H1 (cell line): ENCODE measurements around the gene MANSC1. TPM values are rescaled to one million over a fixed set of nuclear protein-coding genes. Genes with fewer than 3 reads are reported as not detected.

ENCODE experiments used
- CBX8 ChIP-seq: fragments of 300-800, 300-1000 bp; sonication (generic); IDR thresholded peaks from 2 replicates; pipeline ENCODE4 v1.7.1; 2016; ENCODE audit warnings: low read depth, low read length, borderline replicate concordance
- CREB1 ChIP-seq: IDR thresholded peaks from 2 replicates; pipeline ENCODE4 v1.6.1; 2012; ENCODE audit warnings: inconsistent platforms
- GABPA ChIP-seq: IDR thresholded peaks from 2 replicates; pipeline ENCODE4 v1.6.1; 2011; ENCODE audit warnings: mild to moderate bottlenecking, low read length, moderate library complexity, borderline replicate concordance; ENCODE audit not compliant: insufficient read depth
- JUND ChIP-seq: IDR thresholded peaks from 2 replicates; pipeline ENCODE4 v1.6.1; 2011; ENCODE audit warnings: mild to moderate bottlenecking, improper control_type of control experiment, low read length
- POLR2A ChIP-seq, 2 experiments: IDR thresholded peaks; 1 replicate in 1 of 2; 2 replicates in 1 of 2; pipeline ENCODE4 v1.6.1; 2011; ENCODE audit warnings: low read depth in 2 of 2, low read length in 2 of 2, mild to moderate bottlenecking in 2 of 2; ENCODE audit errors: control extremely low read depth in 1 of 2
- RAD21 ChIP-seq, 2 experiments: IDR thresholded peaks in 1 of 2; conservative IDR thresholded peaks in 1 of 2; 2 replicates each; pipeline ENCODE4 v1.6.1; 2011; ENCODE audit warnings: low read depth in 2 of 2, low read length in 2 of 2, improper control_type of control experiment in 1 of 2, inconsistent platforms in 1 of 2, mild to moderate bottlenecking in 1 of 2, moderate library complexity in 1 of 2
- RFX5 ChIP-seq: IDR thresholded peaks from 2 replicates; pipeline ENCODE4 v1.6.1; 2011; ENCODE audit warnings: low read depth, low read length, improper control_type of control experiment, borderline replicate concordance
- YY1 ChIP-seq: IDR thresholded peaks from 2 replicates; pipeline ENCODE4 v1.6.1; 2011; ENCODE audit warnings: low read depth, mild to moderate bottlenecking, low read length
- polyA plus RNA-seq, 7 experiments: library from polyadenylated mRNA; depleted of rRNA in 3 of 7; stranded (reverse) in 5 of 7; unstranded in 2 of 7; fragments of >200 nt in 5 of 7; fragments of 200-250 nt in 2 of 7; gene quantifications; 1 replicate in 5 of 7; 2 replicates in 1 of 7; 4 replicates in 1 of 7; pipeline versions ENCODE4 v1.2.1 to v1.2.3, GENCODE V29; 2011 to 2013; ENCODE audit warnings: missing spikeins in 2 of 7, mixed read lengths in 2 of 7
- total RNA-seq: library from RNA; stranded (reverse); fragmentation: NEBNext Ultra II Directional; extraction: Animal tissue kit (Norgen Biotek cat#: 25700); gene quantifications from 2 replicates; pipeline ENCODE4 v1.2.1, GENCODE V29; 2021
- TF ChIP-seq, protein P1 (sequence below): fragments of 300-600 bp; sonication (generic); IDR thresholded peaks from 2 replicates; pipeline ENCODE4 v1.7.1; 2012; ENCODE audit warnings: low read length, moderate library complexity, mild to moderate bottlenecking, inconsistent platforms; ENCODE audit not compliant: insufficient replicate concordance

Gene MANSC1
- total and polyA plus RNA-seq, 2 of the 8 experiments (the other 6 are each of a cell fraction or from before 2014, with no cell fraction given) = 2.0 to 8.9 TPM

DNA sequence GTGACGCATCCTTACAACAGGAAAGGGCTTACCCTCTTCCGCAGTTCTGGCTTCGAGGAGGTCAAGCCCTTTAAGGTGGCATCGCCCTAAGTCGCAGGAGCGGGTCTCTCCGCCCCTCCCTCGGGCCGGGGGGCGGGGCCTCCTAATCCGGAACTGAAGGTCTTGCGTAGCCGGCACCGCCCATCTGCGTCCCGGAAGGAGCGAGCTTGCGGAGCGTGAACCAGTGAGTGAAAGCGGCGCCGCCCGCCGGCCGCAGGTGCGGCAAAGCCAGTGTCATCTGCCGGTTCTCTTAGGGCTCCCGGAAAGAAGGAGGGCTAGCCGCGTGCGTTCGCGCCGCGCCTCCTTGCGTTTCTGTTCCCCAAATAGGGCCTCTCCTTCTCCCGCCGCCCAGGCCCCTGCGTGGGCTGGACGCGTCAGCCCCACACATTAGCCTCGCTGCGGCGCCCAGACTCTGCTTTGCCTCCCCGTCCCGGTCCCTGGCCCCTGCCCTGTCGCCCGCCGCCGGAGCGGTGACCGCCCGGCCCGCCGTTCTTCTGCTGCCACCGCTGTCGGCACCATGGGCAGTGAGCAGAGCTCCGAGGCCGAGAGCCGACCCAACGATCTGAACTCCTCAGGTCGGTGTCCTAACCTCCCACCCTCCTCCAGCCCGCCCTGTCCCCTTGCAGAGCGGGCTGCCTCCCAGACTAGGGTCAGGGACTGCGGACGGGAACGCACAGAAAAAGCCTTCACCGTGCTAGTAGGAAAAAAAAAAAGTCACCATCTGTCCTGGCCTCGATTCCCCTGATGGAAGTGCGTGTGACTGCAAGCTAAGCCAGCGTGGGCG, 7.1 kb upstream of the MANSC1 start, which contains the start of gene BORCS5 (continued):
- TF ChIP-seq, protein P1, sequence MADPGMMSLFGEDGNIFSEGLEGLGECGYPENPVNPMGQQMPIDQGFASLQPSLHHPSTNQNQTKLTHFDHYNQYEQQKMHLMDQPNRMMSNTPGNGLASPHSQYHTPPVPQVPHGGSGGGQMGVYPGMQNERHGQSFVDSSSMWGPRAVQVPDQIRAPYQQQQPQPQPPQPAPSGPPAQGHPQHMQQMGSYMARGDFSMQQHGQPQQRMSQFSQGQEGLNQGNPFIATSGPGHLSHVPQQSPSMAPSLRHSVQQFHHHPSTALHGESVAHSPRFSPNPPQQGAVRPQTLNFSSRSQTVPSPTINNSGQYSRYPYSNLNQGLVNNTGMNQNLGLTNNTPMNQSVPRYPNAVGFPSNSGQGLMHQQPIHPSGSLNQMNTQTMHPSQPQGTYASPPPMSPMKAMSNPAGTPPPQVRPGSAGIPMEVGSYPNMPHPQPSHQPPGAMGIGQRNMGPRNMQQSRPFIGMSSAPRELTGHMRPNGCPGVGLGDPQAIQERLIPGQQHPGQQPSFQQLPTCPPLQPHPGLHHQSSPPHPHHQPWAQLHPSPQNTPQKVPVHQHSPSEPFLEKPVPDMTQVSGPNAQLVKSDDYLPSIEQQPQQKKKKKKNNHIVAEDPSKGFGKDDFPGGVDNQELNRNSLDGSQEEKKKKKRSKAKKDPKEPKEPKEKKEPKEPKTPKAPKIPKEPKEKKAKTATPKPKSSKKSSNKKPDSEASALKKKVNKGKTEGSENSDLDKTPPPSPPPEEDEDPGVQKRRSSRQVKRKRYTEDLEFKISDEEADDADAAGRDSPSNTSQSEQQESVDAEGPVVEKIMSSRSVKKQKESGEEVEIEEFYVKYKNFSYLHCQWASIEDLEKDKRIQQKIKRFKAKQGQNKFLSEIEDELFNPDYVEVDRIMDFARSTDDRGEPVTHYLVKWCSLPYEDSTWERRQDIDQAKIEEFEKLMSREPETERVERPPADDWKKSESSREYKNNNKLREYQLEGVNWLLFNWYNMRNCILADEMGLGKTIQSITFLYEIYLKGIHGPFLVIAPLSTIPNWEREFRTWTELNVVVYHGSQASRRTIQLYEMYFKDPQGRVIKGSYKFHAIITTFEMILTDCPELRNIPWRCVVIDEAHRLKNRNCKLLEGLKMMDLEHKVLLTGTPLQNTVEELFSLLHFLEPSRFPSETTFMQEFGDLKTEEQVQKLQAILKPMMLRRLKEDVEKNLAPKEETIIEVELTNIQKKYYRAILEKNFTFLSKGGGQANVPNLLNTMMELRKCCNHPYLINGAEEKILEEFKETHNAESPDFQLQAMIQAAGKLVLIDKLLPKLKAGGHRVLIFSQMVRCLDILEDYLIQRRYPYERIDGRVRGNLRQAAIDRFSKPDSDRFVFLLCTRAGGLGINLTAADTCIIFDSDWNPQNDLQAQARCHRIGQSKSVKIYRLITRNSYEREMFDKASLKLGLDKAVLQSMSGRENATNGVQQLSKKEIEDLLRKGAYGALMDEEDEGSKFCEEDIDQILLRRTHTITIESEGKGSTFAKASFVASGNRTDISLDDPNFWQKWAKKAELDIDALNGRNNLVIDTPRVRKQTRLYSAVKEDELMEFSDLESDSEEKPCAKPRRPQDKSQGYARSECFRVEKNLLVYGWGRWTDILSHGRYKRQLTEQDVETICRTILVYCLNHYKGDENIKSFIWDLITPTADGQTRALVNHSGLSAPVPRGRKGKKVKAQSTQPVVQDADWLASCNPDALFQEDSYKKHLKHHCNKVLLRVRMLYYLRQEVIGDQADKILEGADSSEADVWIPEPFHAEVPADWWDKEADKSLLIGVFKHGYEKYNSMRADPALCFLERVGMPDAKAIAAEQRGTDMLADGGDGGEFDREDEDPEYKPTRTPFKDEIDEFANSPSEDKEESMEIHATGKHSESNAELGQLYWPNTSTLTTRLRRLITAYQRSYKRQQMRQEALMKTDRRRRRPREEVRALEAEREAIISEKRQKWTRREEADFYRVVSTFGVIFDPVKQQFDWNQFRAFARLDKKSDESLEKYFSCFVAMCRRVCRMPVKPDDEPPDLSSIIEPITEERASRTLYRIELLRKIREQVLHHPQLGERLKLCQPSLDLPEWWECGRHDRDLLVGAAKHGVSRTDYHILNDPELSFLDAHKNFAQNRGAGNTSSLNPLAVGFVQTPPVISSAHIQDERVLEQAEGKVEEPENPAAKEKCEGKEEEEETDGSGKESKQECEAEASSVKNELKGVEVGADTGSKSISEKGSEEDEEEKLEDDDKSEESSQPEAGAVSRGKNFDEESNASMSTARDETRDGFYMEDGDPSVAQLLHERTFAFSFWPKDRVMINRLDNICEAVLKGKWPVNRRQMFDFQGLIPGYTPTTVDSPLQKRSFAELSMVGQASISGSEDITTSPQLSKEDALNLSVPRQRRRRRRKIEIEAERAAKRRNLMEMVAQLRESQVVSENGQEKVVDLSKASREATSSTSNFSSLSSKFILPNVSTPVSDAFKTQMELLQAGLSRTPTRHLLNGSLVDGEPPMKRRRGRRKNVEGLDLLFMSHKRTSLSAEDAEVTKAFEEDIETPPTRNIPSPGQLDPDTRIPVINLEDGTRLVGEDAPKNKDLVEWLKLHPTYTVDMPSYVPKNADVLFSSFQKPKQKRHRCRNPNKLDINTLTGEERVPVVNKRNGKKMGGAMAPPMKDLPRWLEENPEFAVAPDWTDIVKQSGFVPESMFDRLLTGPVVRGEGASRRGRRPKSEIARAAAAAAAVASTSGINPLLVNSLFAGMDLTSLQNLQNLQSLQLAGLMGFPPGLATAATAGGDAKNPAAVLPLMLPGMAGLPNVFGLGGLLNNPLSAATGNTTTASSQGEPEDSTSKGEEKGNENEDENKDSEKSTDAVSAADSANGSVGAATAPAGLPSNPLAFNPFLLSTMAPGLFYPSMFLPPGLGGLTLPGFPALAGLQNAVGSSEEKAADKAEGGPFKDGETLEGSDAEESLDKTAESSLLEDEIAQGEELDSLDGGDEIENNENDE = no peak
- TF ChIP-seq CBX8 (no peak), RAD21 (IDR thresholded peaks at IDR 0.05 in 1 of 2, conservative IDR thresholded peaks at IDR 0.05 in 1 of 2; ENCODE audit: low read depth in 2 of 2, low read length in 2 of 2) (peak; percentile 19 to 28; a peak in 1 of 4 replicates), POLR2A (IDR thresholded peaks at IDR 0.05; ENCODE audit: control extremely low read depth in 1 of 2, low read depth in 2 of 2, low read length in 2 of 2) (peak; percentile 89 to 97), GABPA (no peak), JUND (no peak), CREB1 (peak; percentile 2; the same call in 1 of the 2 replicates), RFX5 (no peak), YY1 (no peak)
